Osteocyte (in vitro differentiated cells): Measurements from ENCODE around the gene GCNT2. TPM values are rescaled to one million over a fixed set of nuclear protein-coding genes. Genes with fewer than 3 reads are reported as not detected.

Source experiments
- DNase-seq: peaks from one replicate; pipeline ENCODE4 v3.0.0; 2021; ENCODE audit warnings: mixed read lengths; ENCODE audit not compliant: unreplicated experiment; ENCODE audit errors: extremely low spot score
- H3K27ac Mint-ChIP-seq: one replicate; pipeline ENCODE4 v1.8.0; 2021; ENCODE audit warnings: mild to moderate bottlenecking, mixed read lengths; ENCODE audit not compliant: unreplicated experiment
- H3K27me3 Mint-ChIP-seq: one replicate; pipeline ENCODE4 v1.8.0; 2021; ENCODE audit warnings: mixed read lengths; ENCODE audit not compliant: unreplicated experiment
- H3K36me3 Mint-ChIP-seq: one replicate; pipeline ENCODE4 v1.8.0; 2021; ENCODE audit warnings: mixed read lengths; ENCODE audit not compliant: unreplicated experiment
- H3K4me1 Mint-ChIP-seq: one replicate; pipeline ENCODE4 v1.8.0; 2021; ENCODE audit warnings: mixed read lengths; ENCODE audit not compliant: unreplicated experiment
- H3K4me3 Mint-ChIP-seq: one replicate; pipeline ENCODE4 v1.8.0; 2021; ENCODE audit warnings: mild to moderate bottlenecking, moderate library complexity, mixed read lengths; ENCODE audit not compliant: unreplicated experiment
- H3K9me3 Mint-ChIP-seq: one replicate; pipeline ENCODE4 v1.8.0; 2021; ENCODE audit warnings: mixed read lengths; ENCODE audit not compliant: unreplicated experiment
- total RNA-seq: library from RNA; stranded (reverse); gene quantifications from 2 replicates; pipeline ENCODE4 v1.2.1, GENCODE V29; 2021
- TF ChIP-seq, protein P1 (sequence below): fragments of 200-600 bp; sonication (generic); IDR thresholded peaks from 2 replicates; pipeline ENCODE4 v1.5.0; 2021; ENCODE audit warnings: antibody characterized with exemption, mild to moderate bottlenecking, moderate library complexity

The GCNT2 gene
- total RNA-seq, 1 donor from 2014 or later: 0.19 TPM

DNA sequence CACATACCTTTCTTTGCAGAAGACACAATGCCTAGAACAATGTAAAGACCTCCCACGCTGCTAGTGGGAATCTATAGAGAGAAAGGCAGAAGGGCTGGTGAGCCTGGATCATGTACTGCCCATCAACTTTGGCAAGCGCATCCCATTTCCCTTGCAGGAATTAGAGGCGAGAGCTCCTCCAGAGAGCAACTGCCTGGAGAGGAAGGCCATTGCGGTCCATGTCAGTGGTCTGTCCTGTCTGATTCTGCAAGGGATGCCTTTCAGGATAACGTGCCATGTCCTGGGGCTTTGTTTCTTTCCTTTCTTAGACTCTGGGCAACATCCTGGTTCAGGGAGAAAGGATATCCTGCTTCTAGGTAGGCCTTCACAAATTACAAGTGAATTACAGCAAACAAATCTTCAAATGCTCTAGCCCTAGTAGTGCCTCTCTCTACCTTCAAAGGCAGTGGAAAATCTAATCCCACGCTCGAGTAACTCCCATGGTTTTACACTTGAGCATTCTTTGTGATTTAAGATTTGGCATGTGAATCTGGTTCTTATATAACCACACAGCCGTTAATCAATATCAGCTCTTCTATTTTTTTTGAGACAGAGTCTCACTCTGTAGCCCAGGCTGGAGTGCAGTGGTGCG lies 38.5 kb downstream of the GCNT2 start:
- no peak overlapping the region for H3K27ac Mint-ChIP-seq
- peaks cover 29% of the 10 kb centered on the region for H3K4me1 Mint-ChIP-seq
- peaks cover 44% of the 10 kb centered on the region for H3K27me3 Mint-ChIP-seq
- no peak overlapping the region for H3K4me3 Mint-ChIP-seq
- DNase-seq: no peak
- H3K9me3 Mint-ChIP-seq: no peaks in the 10 kb centered on the region
- TF ChIP-seq, protein P1, sequence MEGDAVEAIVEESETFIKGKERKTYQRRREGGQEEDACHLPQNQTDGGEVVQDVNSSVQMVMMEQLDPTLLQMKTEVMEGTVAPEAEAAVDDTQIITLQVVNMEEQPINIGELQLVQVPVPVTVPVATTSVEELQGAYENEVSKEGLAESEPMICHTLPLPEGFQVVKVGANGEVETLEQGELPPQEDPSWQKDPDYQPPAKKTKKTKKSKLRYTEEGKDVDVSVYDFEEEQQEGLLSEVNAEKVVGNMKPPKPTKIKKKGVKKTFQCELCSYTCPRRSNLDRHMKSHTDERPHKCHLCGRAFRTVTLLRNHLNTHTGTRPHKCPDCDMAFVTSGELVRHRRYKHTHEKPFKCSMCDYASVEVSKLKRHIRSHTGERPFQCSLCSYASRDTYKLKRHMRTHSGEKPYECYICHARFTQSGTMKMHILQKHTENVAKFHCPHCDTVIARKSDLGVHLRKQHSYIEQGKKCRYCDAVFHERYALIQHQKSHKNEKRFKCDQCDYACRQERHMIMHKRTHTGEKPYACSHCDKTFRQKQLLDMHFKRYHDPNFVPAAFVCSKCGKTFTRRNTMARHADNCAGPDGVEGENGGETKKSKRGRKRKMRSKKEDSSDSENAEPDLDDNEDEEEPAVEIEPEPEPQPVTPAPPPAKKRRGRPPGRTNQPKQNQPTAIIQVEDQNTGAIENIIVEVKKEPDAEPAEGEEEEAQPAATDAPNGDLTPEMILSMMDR: no peak
- H3K36me3 Mint-ChIP-seq: no peaks in the 10 kb centered on the region

DNA sequence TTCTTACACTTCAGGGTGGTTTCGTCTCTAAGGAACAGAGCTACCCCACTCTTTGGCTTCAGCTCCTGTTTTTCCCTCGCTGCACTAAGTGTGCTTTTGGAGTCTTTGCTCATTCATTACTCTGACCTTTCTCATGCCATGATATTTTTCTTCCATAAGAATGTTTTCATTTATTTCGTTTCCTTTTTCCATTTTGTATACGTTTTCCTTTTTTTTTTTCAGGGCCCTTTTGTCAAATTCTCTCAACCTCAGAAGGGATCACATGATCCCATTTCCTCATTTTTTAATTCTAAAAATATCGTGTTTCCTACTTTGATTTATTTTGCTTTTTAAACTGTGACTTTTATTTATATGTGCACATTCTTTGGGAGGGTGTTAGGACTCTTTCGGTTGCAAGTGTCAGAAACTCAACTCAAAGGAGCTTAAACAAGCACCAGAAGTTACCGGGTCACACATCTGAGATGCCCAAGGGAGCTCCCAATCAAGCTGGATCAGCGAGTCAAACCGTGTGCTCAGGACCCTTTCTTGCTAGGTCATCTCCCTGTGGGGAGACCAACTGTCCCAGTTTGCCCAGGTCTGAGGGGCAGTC lies 40.6 kb downstream of the GCNT2 start:
- Mint-ChIP-seq H3K4me1 (peaks cover 8% of the 10 kb centered on the region), H3K9me3 (no peaks in the 10 kb centered on the region), H3K27me3 (peaks cover 39% of the 10 kb centered on the region), H3K4me3 (peak overlapping the region; percentile 1), H3K36me3 (no peaks in the 10 kb centered on the region), H3K27ac (peak overlapping the region; percentile 39)
- TF ChIP-seq, protein P1: no peak
- no peak for DNase-seq

DNA sequence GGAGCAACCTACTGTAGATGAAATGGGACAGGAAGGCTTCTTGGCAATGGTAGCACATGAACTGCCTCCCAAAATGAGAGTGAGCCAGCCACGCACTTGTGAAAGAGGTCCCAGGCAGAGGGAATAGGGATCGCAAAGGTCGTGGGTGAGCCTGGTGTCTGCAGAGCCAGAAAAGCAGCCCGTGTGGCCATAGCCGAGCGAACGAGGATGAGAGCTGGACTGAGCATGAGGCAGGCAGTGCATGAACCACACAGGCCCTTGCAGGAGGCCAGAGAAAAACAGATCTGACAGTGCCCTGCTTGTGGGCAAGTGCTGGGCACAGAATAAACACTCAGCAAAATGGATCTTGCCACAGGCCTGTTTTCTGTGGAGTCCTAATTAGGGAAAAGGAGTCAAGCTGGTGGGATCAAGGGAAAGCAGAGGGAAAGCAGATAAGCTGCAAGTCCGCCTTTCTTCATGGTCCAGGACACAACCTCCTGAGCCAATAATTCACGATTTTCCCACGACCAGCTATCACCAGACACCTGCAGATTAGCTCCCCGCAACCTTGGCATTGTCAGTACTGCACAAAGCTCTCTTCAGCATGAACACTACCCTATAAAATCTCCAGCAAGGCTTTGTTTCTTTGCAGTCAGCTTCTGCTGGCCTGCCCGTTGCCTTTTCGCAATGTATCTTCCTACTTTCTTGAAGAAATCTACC lies 44.0 kb downstream of the GCNT2 start:
- H3K4me3 Mint-ChIP-seq: no peak overlapping the region
- DNase-seq: no peak
- peaks cover 7% of the 10 kb centered on the region for H3K4me1 Mint-ChIP-seq
- no peaks in the 10 kb centered on the region for H3K36me3 Mint-ChIP-seq
- H3K27me3 Mint-ChIP-seq: peaks cover 35% of the 10 kb centered on the region
- H3K9me3 Mint-ChIP-seq: no peaks in the 10 kb centered on the region
- no peak overlapping the region for H3K27ac Mint-ChIP-seq
- TF ChIP-seq, protein P1: no peak

DNA sequence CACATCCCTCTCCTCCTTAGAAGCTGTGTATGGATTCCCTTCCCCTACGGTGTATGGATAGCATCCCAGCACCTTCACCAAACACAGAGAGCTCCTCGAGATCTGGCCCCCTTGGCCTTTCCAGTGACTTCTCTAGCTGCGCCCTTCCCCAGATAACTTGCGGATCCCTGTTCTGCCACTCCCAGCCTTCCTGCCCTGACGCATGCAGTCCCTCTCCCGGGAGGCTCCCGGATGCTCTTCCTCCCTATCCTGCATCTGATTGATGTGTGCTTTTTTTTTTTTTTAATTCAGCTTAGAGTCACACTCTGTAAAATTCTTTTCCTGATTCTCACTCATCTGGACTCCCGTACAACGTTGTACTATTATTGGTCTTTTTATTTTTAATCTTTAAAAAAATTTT lies 44.8 kb downstream of the GCNT2 start:
- Mint-ChIP-seq H3K27me3 (peaks cover 35% of the 10 kb centered on the region), H3K9me3 (no peaks in the 10 kb centered on the region), H3K36me3 (no peaks in the 10 kb centered on the region), H3K27ac (no peak overlapping the region), H3K4me1 (peaks cover 7% of the 10 kb centered on the region), H3K4me3 (no peak overlapping the region)
- DNase-seq: no peak
- TF ChIP-seq, protein P1: no peak

DNA sequence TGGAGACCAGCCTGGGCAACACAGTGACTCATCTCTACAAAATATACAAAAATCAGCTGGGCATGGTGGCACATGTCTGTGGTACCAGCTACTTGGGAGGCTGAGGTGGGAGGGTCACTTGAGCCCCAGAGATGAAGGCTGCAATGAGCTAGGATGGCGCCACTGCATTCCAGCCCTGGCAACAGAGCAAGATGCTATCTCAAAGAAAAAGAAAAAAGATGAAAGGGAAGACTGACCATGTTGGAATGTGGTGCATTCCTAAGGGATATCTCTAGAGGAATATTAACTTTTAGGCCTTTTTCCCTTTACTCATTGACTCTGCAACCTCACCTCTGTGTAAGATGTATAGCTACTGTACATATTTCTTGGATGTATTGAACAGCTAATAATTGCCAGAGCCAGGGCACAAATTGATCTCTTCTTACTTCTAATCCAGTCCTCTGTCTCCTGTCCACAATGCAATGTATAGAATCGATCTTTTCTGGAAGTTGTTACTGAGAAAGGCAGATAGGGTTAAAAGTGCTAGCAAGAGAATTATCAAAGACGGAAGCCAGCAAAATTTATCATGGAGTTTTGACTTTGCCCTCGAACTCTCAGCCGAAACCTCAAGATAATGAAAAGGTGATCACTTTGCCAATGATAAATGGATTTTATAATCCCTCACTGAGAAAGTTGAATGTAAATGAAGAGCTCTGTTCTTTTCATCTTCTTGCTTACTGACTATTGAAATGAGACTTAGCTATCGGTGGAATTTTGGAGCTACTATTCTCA lies 46.3 kb downstream of the GCNT2 start:
- Mint-ChIP-seq H3K36me3 (no peaks in the 10 kb centered on the region), H3K4me3 (no peak overlapping the region), H3K9me3 (no peaks in the 10 kb centered on the region), H3K27ac (no peak overlapping the region), H3K4me1 (no peaks in the 10 kb centered on the region), H3K27me3 (peaks cover 32% of the 10 kb centered on the region)
- TF ChIP-seq, protein P1: no peak
- DNase-seq: no peak
